ENCODE results near the gene STK38.
"Not testable (repeated sequence)": the region's sequence is repeated elsewhere in the genome, so short reads cannot be mapped to it uniquely, and the experiment has no call there.

The STK38 gene

GRCh38 chr6:36517408-36517807 is 29.9 kb downstream of the STK38 start:
- no peak for DNase-seq

GRCh38 chr6:36516988-36517387 is 30.3 kb downstream of the STK38 start:
- no peak for DNase-seq

- no peak for DNase-seq
Measured at GRCh38 chr6:36516559-36516958, 30.7 kb downstream of the STK38 start.

- no peak for DNase-seq
Measured at GRCh38 chr6:36515844-36516243, 31.4 kb downstream of the STK38 start.

- no peak for DNase-seq
Measured at GRCh38 chr6:36514554-36515456, 32.5 kb downstream of the STK38 start.

GRCh38 chr6:36510365-36510764 is 36.9 kb downstream of the STK38 start:
- DNase-seq: no peak

- no peak for DNase-seq
Measured at GRCh38 chr6:36508532-36508931, 38.7 kb downstream of the STK38 start.

- no peak for DNase-seq
Measured at GRCh38 chr6:36506611-36507010, 40.7 kb downstream of the STK38 start.

GRCh38 chr6:36505744-36506534 is 41.3 kb downstream of the STK38 start:
- DNase-seq: no peak

GRCh38 chr6:36504982-36505381 is 42.3 kb downstream of the STK38 start:
- no peak for DNase-seq

- DNase-seq: no peak
Measured at GRCh38 chr6:36504181-36504580, 43.1 kb downstream of the STK38 start.

- no peak for DNase-seq
Measured at GRCh38 chr6:36501686-36502085, 45.6 kb downstream of the STK38 start.

GRCh38 chr6:36499918-36500317 is 47.4 kb downstream of the STK38 start:
- no peak for DNase-seq

- DNase-seq: no peak
Measured at GRCh38 chr6:36495086-36495485, 52.2 kb downstream of the STK38 start.

- no peak for DNase-seq
Measured at GRCh38 chr6:36493859-36494258, 53.4 kb downstream of the STK38 start.

- no peak for DNase-seq
Measured at GRCh38 chr6:36493319-36493718, 54.0 kb downstream of the STK38 start.

- DNase-seq: no peak
Measured at GRCh38 chr6:36492621-36493020, 54.7 kb downstream of the STK38 start.

GRCh38 chr6:36492092-36492491 is 55.2 kb downstream of the STK38 start:
- DNase-seq: no peak

- no peak for DNase-seq
Measured at GRCh38 chr6:36491378-36491965, 55.8 kb downstream of the STK38 start.

GRCh38 chr6:36489426-36489825 is 57.9 kb downstream of the STK38 start:
- DNase-seq: no peak

GRCh38 chr6:36488221-36488620 is 59.1 kb downstream of the STK38 start:
- DNase-seq: no peak

GRCh38 chr6:36487698-36488097 is 59.6 kb downstream of the STK38 start:
- no peak for DNase-seq

GRCh38 chr6:36484736-36485135 is 62.5 kb downstream of the STK38 start:
- DNase-seq: no peak

GRCh38 chr6:36483326-36483725 is 64.0 kb downstream of the STK38 start:
- not testable (repeated sequence) for DNase-seq
